Right cardiac atrium (tissue), 5 donors: ENCODE measurements around the gene MAFF. TPM values are rescaled to one million over a fixed set of nuclear protein-coding genes. Genes with fewer than 3 reads are reported as not detected.
"Not testable (repeated sequence)": the region's sequence is repeated elsewhere in the genome, so short reads cannot be mapped to it uniquely, and the experiment has no call there.

Experiments used
- ATAC-seq, 2 donors: fragments of 200-7000 bp; cut with Tn5 transposase; one replicate each; pipeline versions ENCODE4 v1.8.0 to v1.9.1; 2020; ENCODE audit warnings: moderate library complexity in 2 of 2, mild to moderate bottlenecking in 1 of 2
- DNase-seq, 3 donors: peaks; one replicate each; pipeline ENCODE4 v3.0.0-alpha.2; 2020
- H3K27ac ChIP-seq: one replicate; pipeline ENCODE4 v1.5.1; 2013; ENCODE audit warnings: mild to moderate bottlenecking, low read length, control low read depth, moderate library complexity
- H3K27me3 ChIP-seq: one replicate; pipeline ENCODE4 v1.6.1; 2013; ENCODE audit not compliant: control insufficient read depth, insufficient read depth
- H3K4me1 ChIP-seq: one replicate; pipeline ENCODE4 v1.6.1; 2013; ENCODE audit warnings: low read length; ENCODE audit not compliant: control insufficient read depth, insufficient read depth
- H3K4me3 ChIP-seq: one replicate; pipeline ENCODE4 v1.5.1; 2013; ENCODE audit warnings: low read length, control low read depth
- H3K9me3 ChIP-seq: one replicate; pipeline ENCODE4 v1.6.1; 2013; ENCODE audit warnings: low read length; ENCODE audit not compliant: control insufficient read depth
- WGBS: extraction: QIAGEN DNeasy Blood & Tissue Kit; methylation state at CpG from one replicate; pipeline ENCODE4 v1.1.7; 2013; 5-methylcytosine and 5-hydroxymethylcytosine counted together
- intact Hi-C, 4 donors: fragments of 100-400 bp; cut with DNase I; formaldehyde crosslinking; loops; one replicate each; pipeline versions ENCODE4 v1.11.0 to v1.14.0; 2022 to 2023
- polyA plus RNA-seq: library from polyadenylated mRNA; stranded (reverse); fragments of 200-250 nt; gene quantifications from one replicate; pipeline ENCODE4 v1.2.3, GENCODE V29; 2013
- total RNA-seq, 4 donors: library from RNA; stranded (reverse); fragmentation: NEBNext Ultra II Directional; extraction: Animal tissue kit (Norgen Biotek cat#: 25700); gene quantifications; one replicate each; pipeline ENCODE4 v1.2.1, GENCODE V29; 2021
- donor health status: healthy with polysubstance abuse.
- donor health status: DM: no; HTN: yes; CAD: no.
- donor health status: DM: no; HTN: no; CAD: no.
- donor health status: DM: no; HTN: yes; CAD: no; lungs with severe emphysema.
- donor health status: DM: yes; HTN: yes; CAD: no.

The MAFF gene
- total and polyA plus RNA-seq, 5 donors = 4.8 to 20.5 (median 7.2) TPM

DNA sequence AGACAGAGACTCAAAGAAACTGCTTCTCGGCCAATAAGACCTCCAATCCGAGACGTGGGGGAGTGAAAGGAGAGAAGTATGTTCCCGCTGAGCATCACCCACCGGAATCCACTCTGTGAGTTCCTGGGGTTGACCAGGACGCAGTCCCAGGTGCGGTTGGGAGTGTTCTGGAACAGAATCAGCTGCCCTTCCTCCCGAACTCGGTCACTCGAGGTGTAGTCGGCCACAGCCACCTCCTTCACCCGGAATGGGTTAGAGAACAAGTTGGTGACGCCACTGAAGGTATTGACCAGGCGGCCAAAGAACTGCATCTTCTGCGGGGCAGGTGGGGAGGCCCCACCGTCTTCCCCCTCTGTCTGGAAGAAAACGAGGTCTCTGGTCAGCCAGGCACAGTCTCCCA lies 32.7 kb upstream of the MAFF start:
- intact Hi-C loops = loop anchor here in 1 of 4 donors (10.0 kb wide), 1 partner anchor 56 kb away; no protein-coding TSS in a partner anchor
- peaks cover 8% of the 10 kb centered on the region for H3K4me1 ChIP-seq
- H3K4me3 ChIP-seq = no peak overlapping the region
- DNase-seq (no peak), ATAC-seq (no peak)
- WGBS = 93% methylated on average over 17 of the region's 17 CpGs
- H3K27ac ChIP-seq = no peak overlapping the region
- no peaks in the 10 kb centered on the region for H3K9me3 ChIP-seq
- no peaks in the 10 kb centered on the region for H3K27me3 ChIP-seq

DNA sequence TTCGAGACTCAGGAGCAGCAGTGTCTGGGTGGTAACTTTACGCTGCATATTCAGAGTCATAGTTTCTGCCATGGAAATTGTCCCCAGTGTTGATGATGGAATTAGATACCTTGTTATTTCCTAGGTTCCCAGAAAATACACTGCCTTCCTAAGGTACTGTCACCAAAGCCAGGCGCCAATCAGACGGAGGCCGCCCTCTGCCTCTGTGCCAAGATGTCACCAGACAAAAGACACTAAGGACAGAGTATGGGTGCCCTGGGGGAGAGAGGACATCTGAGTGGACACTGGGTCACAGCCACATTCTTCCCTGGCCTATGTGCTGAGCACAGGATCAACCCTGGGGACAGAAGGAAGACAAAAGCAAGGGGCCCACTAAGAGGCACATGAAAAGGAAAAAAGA lies 31.3 kb upstream of the MAFF start:
- Histone ChIP-seq H3K4me1 (peaks cover 5% of the 10 kb centered on the region), H3K4me3 (no peak overlapping the region), H3K27ac (no peak overlapping the region), H3K27me3 (no peaks in the 10 kb centered on the region), H3K9me3 (no peaks in the 10 kb centered on the region)
- intact Hi-C loops = no loop called here
- 86% methylated on average over 5 of the region's 5 CpGs for WGBS
- no peak for ATAC-seq
- peak in 1 of 3 donors; percentile 59 for DNase-seq

DNA sequence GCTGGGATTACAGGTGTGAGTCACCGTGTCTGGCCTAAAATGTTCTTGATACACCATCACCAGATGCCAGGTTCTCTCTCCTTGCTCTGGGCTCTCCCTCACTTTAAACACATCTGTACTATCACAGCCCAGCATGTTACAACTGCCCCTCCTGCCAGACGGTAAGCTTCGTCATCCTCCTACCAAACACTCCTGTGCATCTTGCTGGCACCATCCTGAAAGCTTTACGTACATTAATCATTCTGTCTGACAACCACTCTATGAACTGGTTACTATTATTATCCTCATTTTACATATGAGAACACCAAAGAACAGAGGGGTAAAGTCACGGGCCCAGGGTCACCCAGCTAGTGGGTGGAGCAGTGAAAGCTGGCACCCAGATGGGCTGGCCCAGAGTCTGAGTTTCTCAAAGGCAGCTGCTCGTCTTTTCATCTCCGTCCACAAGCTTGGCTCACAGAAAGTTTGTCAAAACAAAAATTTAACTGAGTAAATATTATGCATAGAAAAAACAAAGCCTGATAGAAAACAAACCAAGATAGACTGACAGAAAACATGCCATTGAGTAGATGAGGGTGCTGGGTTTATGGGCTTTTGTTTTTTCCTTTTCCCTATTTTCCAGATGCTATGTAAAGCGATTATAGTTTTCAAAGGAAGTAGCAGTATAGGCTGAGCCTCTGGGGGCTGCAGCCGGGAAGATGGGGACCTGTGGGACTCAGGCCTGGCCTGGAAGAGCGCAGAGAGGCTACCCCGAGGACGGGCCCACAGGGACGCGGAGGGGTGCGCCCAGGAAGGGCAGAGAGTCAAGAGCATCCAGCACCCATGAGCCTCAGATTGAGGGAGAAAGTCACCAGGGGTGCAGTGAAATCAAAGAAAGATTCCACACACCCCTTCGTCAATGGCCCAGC lies 29.6 kb upstream of the MAFF start:
- intact Hi-C loops = no loop called here
- Histone ChIP-seq H3K4me1 (peaks cover 11% of the 10 kb centered on the region), H3K4me3 (no peak overlapping the region), H3K27ac (peak overlapping the region; percentile 35), H3K9me3 (no peaks in the 10 kb centered on the region), H3K27me3 (no peaks in the 10 kb centered on the region)
- DNase-seq (peak in 1 of 3 donors; percentile 9), ATAC-seq (peak in 1 of 2 donors; percentile 4)
- WGBS = 56% methylated on average over 16 of the region's 16 CpGs

DNA sequence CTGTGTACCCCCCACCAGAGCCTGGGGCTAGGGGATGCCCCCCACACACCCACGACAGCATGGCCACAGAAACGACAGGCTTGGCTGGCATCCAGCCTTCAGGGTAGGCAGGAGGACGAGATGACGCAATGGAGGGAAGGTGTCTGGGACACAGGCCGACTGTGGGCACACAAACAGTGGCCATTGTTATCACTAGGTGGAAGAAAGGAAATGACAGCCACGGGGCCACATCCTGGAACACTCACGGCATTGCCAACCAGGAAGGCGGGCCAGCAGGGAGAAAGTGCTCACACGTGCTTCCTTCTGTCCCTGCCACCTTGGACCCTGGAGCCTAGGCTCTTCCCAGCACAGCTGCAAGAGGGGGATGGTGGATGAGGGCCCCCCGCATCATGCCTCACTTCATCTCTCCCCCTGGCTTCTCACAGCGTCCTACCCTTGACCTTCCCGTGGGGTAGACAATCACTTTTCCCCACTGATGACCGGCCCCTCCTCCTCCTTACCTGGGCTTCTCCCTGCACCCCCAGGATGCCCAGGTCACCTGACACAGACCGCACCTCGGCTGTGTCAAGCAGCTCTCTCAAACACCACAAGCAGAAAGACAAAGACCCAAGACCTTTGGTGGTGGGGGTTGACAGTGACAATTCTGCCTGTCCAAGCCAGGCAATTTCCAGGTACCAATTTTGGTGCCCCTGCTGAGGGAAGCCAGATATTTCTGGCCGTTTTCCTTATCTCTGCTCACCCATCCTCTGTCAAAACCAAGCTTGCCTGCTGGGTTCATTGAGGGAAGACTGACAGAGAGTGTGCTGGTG lies 28.8 kb upstream of the MAFF start:
- DNase-seq = peak; percentile 85 to 90 (median 86)
- Histone ChIP-seq H3K27me3 (no peaks in the 10 kb centered on the region), H3K27ac (peak overlapping the region; percentile 35), H3K4me3 (no peak overlapping the region), H3K9me3 (no peaks in the 10 kb centered on the region), H3K4me1 (peaks cover 11% of the 10 kb centered on the region)
- WGBS = 28% methylated on average over 16 of the region's 16 CpGs
- peak; percentile 74 to 88 for ATAC-seq
- intact Hi-C loops = no loop called here

GRCh38 chr22:38173641-38173906 lies 28.2 kb upstream of the MAFF start:
- no peak for ATAC-seq
- intact Hi-C loops = no loop called here
- Histone ChIP-seq H3K4me1 (peaks cover 11% of the 10 kb centered on the region), H3K27ac (no peak overlapping the region), H3K9me3 (no peaks in the 10 kb centered on the region), H3K4me3 (no peak overlapping the region), H3K27me3 (no peaks in the 10 kb centered on the region)
- DNase-seq = no peak
- WGBS = over 99% methylated on average over 4 of the region's 4 CpGs

DNA sequence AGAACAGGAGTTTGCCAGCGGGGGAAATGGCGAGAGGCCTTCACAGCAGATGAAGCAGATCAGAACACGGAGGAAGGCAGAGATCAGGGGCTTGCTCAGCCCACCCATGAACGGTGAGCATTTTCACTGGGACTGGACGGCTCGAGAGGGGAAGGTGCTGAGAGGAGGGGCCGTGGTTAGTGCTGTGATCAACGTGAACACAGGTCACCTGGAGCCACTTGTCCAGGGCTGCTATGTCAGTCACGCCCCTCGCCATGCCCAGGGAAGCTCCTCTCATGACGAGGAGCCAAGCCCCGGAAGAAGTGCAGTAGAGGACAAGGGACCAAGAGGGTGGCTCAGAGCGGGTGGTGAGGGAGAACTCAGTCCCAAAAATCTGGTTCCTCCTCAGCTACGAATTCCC lies 27.2 kb upstream of the MAFF start:
- H3K4me1 ChIP-seq = peaks cover 11% of the 10 kb centered on the region
- H3K27ac ChIP-seq = no peak overlapping the region
- intact Hi-C loops = no loop called here

DNA sequence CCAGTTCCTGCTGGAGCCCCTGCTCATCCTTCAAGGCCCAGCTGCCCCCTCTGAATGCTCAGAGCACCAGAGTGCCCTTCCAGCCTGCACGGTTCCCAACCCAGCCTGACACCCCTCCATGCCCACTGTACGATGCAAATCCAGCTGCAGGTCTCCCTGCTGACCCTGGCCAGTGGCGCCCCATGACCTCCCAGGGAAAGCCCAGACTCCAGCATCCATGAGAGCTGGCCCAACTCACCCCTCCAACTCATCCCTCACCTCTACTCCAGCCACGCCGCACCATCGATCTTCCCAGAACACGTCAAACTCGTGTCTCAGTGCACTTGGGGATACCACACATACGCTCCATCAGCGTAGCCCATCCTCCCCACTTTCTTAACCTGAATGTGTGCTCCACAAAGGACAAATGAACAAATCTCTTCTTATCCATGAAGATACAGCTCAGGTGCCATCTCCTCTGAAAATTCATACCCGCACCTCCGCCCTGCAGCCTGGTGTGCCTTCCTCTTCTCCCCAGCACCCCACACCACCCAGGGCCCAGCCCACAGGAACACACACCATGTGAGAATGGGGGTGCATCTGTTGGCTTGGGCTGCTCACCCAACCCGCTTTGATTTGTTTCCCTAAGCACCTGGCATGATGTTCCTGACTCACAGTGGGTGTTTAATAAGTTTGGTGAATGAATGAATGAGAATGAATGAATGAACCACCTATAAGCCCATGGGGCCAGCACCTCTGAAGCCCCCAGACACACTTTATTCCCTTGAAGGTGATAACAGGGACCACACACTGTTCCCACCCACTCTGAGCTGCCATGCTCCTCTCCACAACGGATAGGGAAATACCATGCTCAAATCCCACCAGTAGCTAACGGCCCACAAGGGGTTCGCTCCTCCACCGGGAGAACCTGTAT lies 26.3 kb upstream of the MAFF start:
- intact Hi-C loops = no loop called here

More for the DNA sequence above, 27.2 kb upstream of the MAFF start:
- no peak for ATAC-seq
- Histone ChIP-seq H3K9me3 (no peaks in the 10 kb centered on the region), H3K4me3 (no peak overlapping the region), H3K27me3 (no peaks in the 10 kb centered on the region)
- peak in 1 of 3 donors; percentile 52 for DNase-seq
- 86% methylated on average over 14 of the region's 14 CpGs for WGBS

GRCh38 chr22:38176170-38176741 lies 25.5 kb upstream of the MAFF start:
- ATAC-seq = peak; percentile 72 to 74
- DNase-seq = peak; percentile 84 to 90 (median 89)
- intact Hi-C loops = no loop called here
- Histone ChIP-seq H3K27me3 (no peaks in the 10 kb centered on the region), H3K4me1 (peaks cover 16% of the 10 kb centered on the region), H3K27ac (peak overlapping the region; percentile 92), H3K9me3 (no peaks in the 10 kb centered on the region), H3K4me3 (no peak overlapping the region)
- WGBS = 31% methylated on average over 14 of the region's 14 CpGs

More for the DNA sequence above, 26.3 kb upstream of the MAFF start:
- peak in 1 of 3 donors; percentile 25 for DNase-seq
- Histone ChIP-seq H3K4me1 (peaks cover 11% of the 10 kb centered on the region), H3K9me3 (no peaks in the 10 kb centered on the region), H3K4me3 (no peak overlapping the region), H3K27me3 (no peaks in the 10 kb centered on the region), H3K27ac (peak overlapping the region; percentile 92)
- 86% methylated on average over 17 of the region's 17 CpGs for WGBS
- ATAC-seq = no peak

- Histone ChIP-seq H3K4me3 (no peak overlapping the region), H3K9me3 (no peaks in the 10 kb centered on the region), H3K4me1 (peaks cover 16% of the 10 kb centered on the region), H3K27me3 (no peaks in the 10 kb centered on the region), H3K27ac (peak overlapping the region; percentile 66)
- WGBS = 94% methylated on average over 4 of the region's 4 CpGs
- DNase-seq = peak in 1 of 3 donors; percentile 11
- ATAC-seq = no peak
- intact Hi-C loops = no loop called here
These were observed 24.8 kb upstream of the MAFF start for GRCh38 chr22:38177044-38177443.

DNA sequence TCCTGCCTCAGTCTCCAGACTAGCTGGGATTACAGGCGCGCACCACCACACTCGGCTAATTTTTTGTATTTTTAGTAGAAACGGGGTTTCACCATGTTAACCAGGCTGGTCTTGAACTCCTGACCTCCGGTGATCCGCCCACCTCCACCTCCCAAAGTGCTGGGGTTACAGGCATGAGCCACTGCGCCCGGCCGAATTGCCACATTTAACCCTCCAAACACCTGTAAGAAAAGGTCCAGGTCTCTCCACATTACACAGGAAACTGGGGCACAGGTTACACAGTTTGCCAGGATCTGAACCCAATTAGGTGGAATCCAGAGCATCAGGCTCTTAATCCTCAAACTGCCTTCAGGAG lies 24.2 kb upstream of the MAFF start:
- H3K4me3 ChIP-seq, ATAC-seq, intact Hi-C loops, H3K27me3 ChIP-seq, H3K9me3 ChIP-seq: not testable (repeated sequence)
- peak overlapping the region; percentile 88 for H3K27ac ChIP-seq
- peak in 1 of 3 donors; percentile 27 for DNase-seq
- 85% methylated on average over 9 of the region's 9 CpGs for WGBS
- H3K4me1 ChIP-seq = peaks cover 16% of the 10 kb centered on the region
